ENCODE data around the gene KCP. TPM values are rescaled to one million over a fixed set of nuclear protein-coding genes. Genes with fewer than 3 reads are reported as not detected.

Gene KCP
- total and polyA plus RNA-seq, 10 of the 15 experiments (the other 5 are each of a cell fraction or from before 2014, with no cell fraction given) = 0.05 to 7.8 (median 2.5) TPM

- TF ChIP-seq MYB (IDR thresholded peaks at IDR 0.05; ENCODE audit: borderline replicate concordance, low read depth, low read length) (no peak), NFXL1 (IDR thresholded peaks at IDR 0.05; ENCODE audit: borderline replicate concordance) (no peak), NBN (IDR thresholded peaks at IDR 0.05) (no peak), CHD4 (IDR thresholded peaks at IDR 0.05) (no peak), ZNF687 (IDR thresholded peaks at IDR 0.05) (peak; percentile 92), POU2F2 (IDR thresholded peaks at IDR 0.05; ENCODE audit: borderline replicate concordance, low read depth, low read length) (peak; percentile 22; the same call in 1 of the 3 replicates), RFX5 (IDR thresholded peaks at IDR 0.05; ENCODE audit: low read depth, low read length) (no peak), ESRRA (IDR thresholded peaks at IDR 0.05; ENCODE audit: low read length) (no peak), RAD51 (IDR thresholded peaks at IDR 0.05) (peak; percentile 92), RUNX3 (IDR thresholded peaks at IDR 0.05; ENCODE audit: low read length) (no peak), SMARCA5 (IDR thresholded peaks at IDR 0.05) (no peak), ATF2 (IDR thresholded peaks at IDR 0.05; ENCODE audit: low read length) (no peak), STAT1 (conservative IDR thresholded peaks at IDR 0.05) (no peak), E2F4 (IDR thresholded peaks at IDR 0.05; ENCODE audit: low read depth, low read length) (no peak), YY1 (IDR thresholded peaks at IDR 0.05; ENCODE audit: low read depth, low read length) (peak; percentile 18; the same call in 1 of the 2 replicates), STAT3 (IDR thresholded peaks at IDR 0.05; ENCODE audit: low read depth, low read length) (no peak), GATAD2B (conservative IDR thresholded peaks at IDR 0.05; ENCODE audit: low read depth) (peak; percentile 44; the same call in 1 of the 2 replicates), CEBPB (IDR thresholded peaks at IDR 0.05; ENCODE audit: borderline replicate concordance in 1 of 2, low read depth in 2 of 2, low read length in 2 of 2) (no peak), BCLAF1 (IDR thresholded peaks at IDR 0.05) (no peak), NR2C1 (IDR thresholded peaks at IDR 0.05) (no peak)
Observed at GRCh38 chr7:128933180-128933891, 22.8 kb upstream of the KCP start (continued).

Data from GM12878 (cell line).